B cell (primary cell): ENCODE results near the gene CALY. TPM values are rescaled to one million over a fixed set of nuclear protein-coding genes. Genes with fewer than 3 reads are reported as not detected.

Experiments
- ATAC-seq: fragments of 200-7000 bp; cut with Tn5 transposase; one replicate; pipeline ENCODE4 v1.10.0; 2021; ENCODE audit warnings: low read depth, mild to moderate bottlenecking, moderate number of reproducible peaks, moderate library complexity
- CTCF ChIA-PET: fragments of 350-600 bp; sonication (Branson Sonifier 250); formaldehyde crosslinking; loops from one replicate; lab custom pipeline; 2021; ENCODE audit warnings: antibody characterized with exemption, inconsistent platforms; lab: Charles Lee
- POLR2A ChIA-PET: fragments of 350-600 bp; sonication (Branson Sonifier 250); formaldehyde crosslinking; loops from one replicate; lab custom pipeline; 2021; ENCODE audit warnings: antibody characterized with exemption; lab: Charles Lee
- DNase-seq: peaks from one replicate; pipeline ENCODE4 v3.0.0; 2013
- H2AFZ ChIP-seq: 2 replicates; pipeline ENCODE4 v1.6.1; 2012; ENCODE audit warnings: mild to moderate bottlenecking, low read depth, low read length; ENCODE audit not compliant: insufficient read depth, poor library complexity, severe bottlenecking
- H3K27ac ChIP-seq, 2 donors: 1 replicate in 1 of 2; 2 replicates in 1 of 2; pipeline ENCODE4 v1.5.1; 2012 to 2013; ENCODE audit warnings: low read length in 2 of 2, mild to moderate bottlenecking in 2 of 2, moderate library complexity in 1 of 2
- H3K27me3 ChIP-seq, 4 experiments: fragments of 200-600 bp in 1 of 4; sonication (generic) in 1 of 4; replicated peaks in 1 of 4; 1 replicate in 2 of 4; 2 replicates in 2 of 4; pipeline versions ENCODE4 v1.6.1 to v1.7.0; 2013 to 2016; ENCODE audit warnings: low read length in 3 of 4, mild to moderate bottlenecking in 2 of 4, mixed read lengths in 1 of 4, moderate library complexity in 1 of 4; ENCODE audit not compliant: insufficient read depth in 4 of 4, control insufficient read depth in 3 of 4; ENCODE audit errors: control extremely low read depth in 1 of 4
- H3K36me3 ChIP-seq, 2 experiments: replicated peaks in 1 of 2; 1 replicate in 1 of 2; 2 replicates in 1 of 2; pipeline versions ENCODE4 v1.6.1 to v1.7.1; 2013; ENCODE audit warnings: low read length in 1 of 2; ENCODE audit not compliant: insufficient read depth in 2 of 2, control insufficient read depth in 1 of 2; ENCODE audit errors: control extremely low read depth in 1 of 2, extremely low read depth in 1 of 2
- H3K4me1 ChIP-seq, 2 donors: fragments of 200-600 bp in 1 of 2; sonication (generic) in 1 of 2; 1 replicate in 1 of 2; 2 replicates in 1 of 2; pipeline versions ENCODE4 v1.5.1 to v1.6.1; 2013 to 2017; ENCODE audit warnings: low read length in 2 of 2; ENCODE audit not compliant: control insufficient read depth in 2 of 2, insufficient read depth in 2 of 2
- H3K4me2 ChIP-seq: replicated peaks from 2 replicates; pipeline ENCODE3; 2012; ENCODE audit warnings: mild to moderate bottlenecking, low read depth, low read length; ENCODE audit not compliant: poor library complexity, severe bottlenecking
- H3K4me3 ChIP-seq, 5 experiments: fragments of 200-600 bp in 1 of 5; sonication (generic) in 1 of 5; 1 replicate in 3 of 5; 2 replicates in 2 of 5; pipeline versions ENCODE4 v1.5.1 to v1.7.0; 2011 to 2016; ENCODE audit warnings: low read length in 4 of 5, mild to moderate bottlenecking in 4 of 5, low read depth in 2 of 5, control low read depth in 1 of 5, moderate library complexity in 1 of 5; ENCODE audit not compliant: insufficient read depth in 1 of 5; ENCODE audit errors: control extremely low read depth in 1 of 5, extremely low read depth in 1 of 5
- H3K79me2 ChIP-seq: fragments of 200-600 bp; sonication (generic); one replicate; pipeline ENCODE4 v1.6.0; 2016; ENCODE audit warnings: low read length; ENCODE audit not compliant: control insufficient read depth, insufficient read depth
- H3K9ac ChIP-seq: fragments of 200-600 bp; sonication (generic); 2 replicates; pipeline ENCODE4 v1.6.1; 2017; ENCODE audit warnings: mild to moderate bottlenecking, low read length, moderate library complexity
- H3K9me3 ChIP-seq, 3 donors: one replicate each; pipeline versions ENCODE4 v1.6.1 to v1.7.1; 2013; ENCODE audit warnings: low read length in 2 of 3; ENCODE audit not compliant: control insufficient read depth in 2 of 3, insufficient read depth in 1 of 3; ENCODE audit errors: control extremely low read depth in 1 of 3
- H4K20me1 ChIP-seq: 2 replicates; pipeline ENCODE4 v1.6.0; 2012; ENCODE audit warnings: mild to moderate bottlenecking, low read length; ENCODE audit not compliant: insufficient read depth, control insufficient read depth, poor library complexity, severe bottlenecking
- H3K27ac Mint-ChIP-seq: one replicate; pipeline ENCODE4 v1.8.0; 2021; ENCODE audit warnings: mixed read lengths
- H3K27me3 Mint-ChIP-seq: one replicate; pipeline ENCODE4 v1.8.0; 2021; ENCODE audit warnings: mixed read lengths
- H3K4me1 Mint-ChIP-seq: one replicate; pipeline ENCODE4 v1.8.0; 2021; ENCODE audit warnings: mixed read lengths
- H3K4me3 Mint-ChIP-seq: one replicate; pipeline ENCODE4 v1.8.0; 2021; ENCODE audit warnings: mixed read lengths
- H3K9me3 Mint-ChIP-seq: one replicate; pipeline ENCODE4 v1.8.0; 2022; ENCODE audit warnings: mixed read lengths; ENCODE audit not compliant: insufficient read depth
- CTCF ChIP-seq: fragments of 200-600 bp; IDR thresholded peaks from one replicate; pipeline ENCODE4 v1.8.0; 2022; ENCODE audit warnings: antibody characterized with exemption, mild to moderate bottlenecking
- EZH2 ChIP-seq: IDR thresholded peaks from 2 replicates; pipeline ENCODE4 v1.6.1; 2012; ENCODE audit warnings: borderline replicate concordance, low read depth, mild to moderate bottlenecking, moderate library complexity, low read length; ENCODE audit not compliant: insufficient read depth, poor library complexity, severe bottlenecking
- WGBS: methylation state at CpG from one replicate; pipeline ENCODE4 v1.1.5; 2013; ENCODE audit warnings: missing lambda C conversion rate; ENCODE audit not compliant: insufficient coverage; 5-methylcytosine and 5-hydroxymethylcytosine counted together
- intact Hi-C: fragments of 100-400 bp; cut with micrococcal nuclease; formaldehyde crosslinking; loops from one replicate; pipeline ENCODE4 v1.10.0; 2022
- polyA plus RNA-seq: library from polyadenylated mRNA; depleted of rRNA; stranded (reverse); fragments of >200 nt; gene quantifications from 2 replicates; pipeline ENCODE4 v1.2.3, GENCODE V29; 2012
- total RNA-seq, 2 donors: library from RNA; stranded (reverse); fragments of 120-200 nt in 1 of 2; gene quantifications; 1 replicate in 1 of 2; 2 replicates in 1 of 2; pipeline versions ENCODE4 v1.2.3 to v1.2.4, GENCODE V29; 2013 to 2022

Gene CALY
- total and polyA plus RNA-seq, 2 donors (not counting 1 experiment from before 2014, with no cell fraction given) = 0.21 TPM; not detected in 1

- ATAC-seq (no peak), DNase-seq (peak; percentile 41)
- Histone ChIP-seq H3K27me3 (no peaks in the 10 kb centered on the region), H3K4me2 (no peak overlapping the region), H2AFZ (no peak overlapping the region), H4K20me1 (peaks cover 21% of the 10 kb centered on the region), H3K27ac (no peak overlapping the region), H3K4me1 (peaks cover 20 to 39% of the 10 kb centered on the region in 2 donors), H3K9ac (no peak overlapping the region), H3K4me3 (no peak overlapping the region), H3K9me3 (peaks cover 0 to 17% (median 0%) of the 10 kb centered on the region in 3 donors), H3K36me3 (peaks cover 0 to 12% of the 10 kb centered on the region in 2 experiments), H3K79me2 (peaks cover 21% of the 10 kb centered on the region)
- no peaks in the 10 kb centered on the region for H3K27me3 Mint-ChIP-seq
- no peak overlapping the region for H3K4me3 Mint-ChIP-seq
- TF ChIP-seq EZH2 = no peak
- WGBS = 72% methylated on average over 6 of the region's 6 CpGs
- POLR2A ChIA-PET = interaction anchor here (1.3 kb wide), 1 partner anchor 16 kb away, joined by 3 read pairs; no protein-coding TSS in a partner anchor
- H3K27ac Mint-ChIP-seq = no peak overlapping the region
- intact Hi-C loops = loop anchor here (5.0 kb wide), 1 partner anchor 52 kb away; the partner anchor contains the start of genes TUBGCP2 and ZNF511
- H3K9me3 Mint-ChIP-seq = no peaks in the 10 kb centered on the region
- H3K4me1 Mint-ChIP-seq = peaks cover 30% of the 10 kb centered on the region
- CTCF ChIA-PET = interaction anchor here (1.0 to 1.2 kb wide), 2 partner anchors 10 to 160 kb away, joined by 3 read pairs; no protein-coding TSS in a partner anchor
Measured at GRCh38 chr10:133359554-133359971, 22.9 kb upstream of the CALY start.

GRCh38 chr10:133358925-133359310, 22.2 kb upstream of the CALY start:
- Mint-ChIP-seq H3K4me1 (peaks cover 30% of the 10 kb centered on the region), H3K27ac (no peak overlapping the region), H3K4me3 (peak overlapping the region; percentile 53), H3K9me3 (no peaks in the 10 kb centered on the region), H3K27me3 (no peaks in the 10 kb centered on the region)
- Histone ChIP-seq H3K27me3 (no peaks in the 10 kb centered on the region), H3K4me2 (no peak overlapping the region), H3K9me3 (peaks cover 0 to 17% (median 0%) of the 10 kb centered on the region in 3 donors), H3K27ac (no peak overlapping the region), H3K4me1 (peaks cover 20 to 39% of the 10 kb centered on the region in 2 donors), H4K20me1 (peaks cover 21% of the 10 kb centered on the region), H3K79me2 (peaks cover 24% of the 10 kb centered on the region), H2AFZ (no peak overlapping the region), H3K36me3 (peaks cover 0 to 10% of the 10 kb centered on the region in 2 experiments), H3K9ac (no peak overlapping the region), H3K4me3 (no peak overlapping the region)
- DNase-seq (no peak), ATAC-seq (no peak)
- ChIA-PET POLR2A (interaction anchor here (1.3 kb wide), 1 partner anchor 16 kb away, joined by 3 read pairs; no protein-coding TSS in a partner anchor), CTCF (interaction anchor here (1.0 to 3.6 kb wide), 3 partner anchors 11 to 161 kb away, joined by 3 to 18 read pairs (median 3); no protein-coding TSS in a partner anchor)
- intact Hi-C loops = loop anchor here (1.0 to 5.0 kb wide), 4 partner anchors 14 to 52 kb away; partner anchors contain the start of genes ECHS1, MTG1, TUBGCP2 and ZNF511
- TF ChIP-seq CTCF = no peak
- no peak for TF ChIP-seq EZH2
- 95% methylated on average over 10 of the region's 11 CpGs for WGBS
